ENCODE measurements around the gene CACNA1I. TPM values are rescaled to one million over a fixed set of nuclear protein-coding genes. Genes with fewer than 3 reads are reported as not detected.
"Not testable (repeated sequence)": the region's sequence is repeated elsewhere in the genome, so short reads cannot be mapped to it uniquely, and the experiment has no call there.

CACNA1I gene
- total RNA-seq = 0.05 TPM

DNA sequence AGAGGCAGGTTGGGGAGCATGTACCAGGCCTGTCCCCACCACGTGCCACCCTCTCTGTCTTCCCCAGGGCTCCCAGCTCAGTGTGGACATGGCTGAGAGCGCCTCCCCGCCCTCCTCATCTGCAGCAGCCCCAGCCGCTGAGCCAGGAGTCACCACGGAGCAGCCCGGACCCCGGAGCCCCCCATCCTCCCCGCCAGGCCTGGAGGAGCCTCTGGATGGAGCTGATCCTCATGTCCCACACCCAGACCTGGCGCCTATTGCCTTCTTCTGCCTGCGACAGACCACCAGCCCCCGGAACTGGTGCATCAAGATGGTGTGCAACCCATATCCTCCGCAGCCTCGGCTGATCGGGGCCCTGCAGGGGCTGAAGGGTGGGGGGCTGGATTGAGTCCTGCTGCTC, at the start of gene CACNA1I:
Gene CACNA1I (plus strand): TSS at position 89 of the 400 bp plus-strand sequence. CDS start 0 bp downstream, at position 89.
- ATAC-seq (no peak), DNase-seq (ENCODE audit: low spot score) (no peak)

DNA sequence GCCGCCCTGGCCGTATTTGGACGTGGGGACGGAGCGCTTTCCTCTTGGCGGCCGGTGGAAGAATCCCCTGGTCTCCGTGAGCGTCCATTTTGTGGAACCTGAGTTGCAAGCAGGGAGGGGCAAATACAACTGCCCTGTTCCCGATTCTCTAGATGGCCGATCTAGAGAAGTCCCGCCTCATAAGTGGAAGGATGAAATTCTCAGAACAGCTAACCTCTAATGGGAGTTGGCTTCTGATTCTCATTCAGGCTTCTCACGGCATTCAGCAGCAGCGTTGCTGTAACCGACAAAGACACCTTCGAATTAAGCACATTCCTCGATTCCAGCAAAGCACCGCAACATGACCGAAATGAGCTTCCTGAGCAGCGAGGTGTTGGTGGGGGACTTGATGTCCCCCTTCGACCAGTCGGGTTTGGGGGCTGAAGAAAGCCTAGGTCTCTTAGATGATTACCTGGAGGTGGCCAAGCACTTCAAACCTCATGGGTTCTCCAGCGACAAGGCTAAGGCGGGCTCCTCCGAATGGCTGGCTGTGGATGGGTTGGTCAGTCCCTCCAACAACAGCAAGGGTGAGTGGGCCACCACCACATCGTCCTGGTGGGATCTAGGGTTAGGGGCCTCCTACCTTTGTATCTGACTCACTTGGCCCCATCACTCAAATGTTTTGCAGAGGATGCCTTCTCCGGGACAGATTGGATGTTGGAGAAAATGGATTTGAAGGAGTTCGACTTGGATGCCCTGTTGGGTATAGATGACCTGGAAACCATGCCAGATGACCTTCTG, 49.3 kb upstream of the CACNA1I start:
- ATAC-seq; DNase-seq (ENCODE audit: low spot score): not testable (repeated sequence)

- not testable (repeated sequence) for DNase-seq (ENCODE audit: low spot score); ATAC-seq
These were observed 48.5 kb upstream of the CACNA1I start for GRCh38 chr22:39522091-39522490.

- DNase-seq (ENCODE audit: low spot score) (no peak), ATAC-seq (no peak)
These were observed 47.8 kb upstream of the CACNA1I start for GRCh38 chr22:39522567-39523300.

- no peak for DNase-seq (ENCODE audit: low spot score)
- ATAC-seq = no peak
These were observed 46.3 kb upstream of the CACNA1I start for GRCh38 chr22:39524089-39524752.

GRCh38 chr22:39524753-39525657, 45.5 kb upstream of the CACNA1I start:
- no peak for DNase-seq (ENCODE audit: low spot score)

GRCh38 chr22:39525658-39525975, 44.9 kb upstream of the CACNA1I start:
- no peak for DNase-seq (ENCODE audit: low spot score)
- ATAC-seq = no peak

More at GRCh38 chr22:39524753-39525657, 45.5 kb upstream of the CACNA1I start:
- no peak for ATAC-seq

- no peak for DNase-seq (ENCODE audit: low spot score)
- ATAC-seq = no peak
These were observed 43.8 kb upstream of the CACNA1I start for GRCh38 chr22:39526736-39527171.

GRCh38 chr22:39527481-39527961, 43.0 kb upstream of the CACNA1I start:
- DNase-seq (ENCODE audit: low spot score) = no peak
- peak; percentile 45 for ATAC-seq

DNA sequence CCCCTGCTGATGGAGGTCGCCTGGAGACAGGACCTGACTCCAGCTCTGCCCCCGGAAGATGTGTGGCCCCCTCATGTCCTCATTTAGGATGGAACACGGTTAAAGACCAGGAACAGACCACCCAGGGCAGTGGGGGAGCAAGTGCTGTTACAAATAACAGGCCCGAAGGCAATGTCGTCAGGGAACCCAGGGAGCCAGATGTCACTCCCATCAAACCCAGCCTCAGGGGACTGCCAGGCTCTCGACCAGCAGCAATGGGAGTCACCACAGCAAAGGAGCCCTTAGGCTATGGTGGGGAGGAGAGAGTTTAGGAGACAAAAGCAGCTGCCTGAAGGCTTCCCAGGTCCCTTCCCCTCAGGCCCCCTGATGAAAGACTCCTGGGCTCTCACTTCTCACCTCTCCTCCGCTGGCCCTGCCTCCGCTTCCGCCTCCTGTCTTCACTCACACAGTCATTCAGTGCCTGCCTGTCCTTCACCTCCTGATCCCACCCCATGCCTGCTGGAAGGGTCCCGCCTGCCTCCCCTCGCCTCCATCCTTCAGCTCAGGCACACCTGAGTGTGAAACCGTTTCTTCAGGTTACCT, 42.4 kb upstream of the CACNA1I start:
- ATAC-seq (no peak), DNase-seq (ENCODE audit: low spot score) (no peak)

- peak; percentile 66 for ATAC-seq
- peak; percentile 85 for DNase-seq (ENCODE audit: low spot score)
These were observed 41.7 kb upstream of the CACNA1I start for GRCh38 chr22:39528681-39529486.

DNA sequence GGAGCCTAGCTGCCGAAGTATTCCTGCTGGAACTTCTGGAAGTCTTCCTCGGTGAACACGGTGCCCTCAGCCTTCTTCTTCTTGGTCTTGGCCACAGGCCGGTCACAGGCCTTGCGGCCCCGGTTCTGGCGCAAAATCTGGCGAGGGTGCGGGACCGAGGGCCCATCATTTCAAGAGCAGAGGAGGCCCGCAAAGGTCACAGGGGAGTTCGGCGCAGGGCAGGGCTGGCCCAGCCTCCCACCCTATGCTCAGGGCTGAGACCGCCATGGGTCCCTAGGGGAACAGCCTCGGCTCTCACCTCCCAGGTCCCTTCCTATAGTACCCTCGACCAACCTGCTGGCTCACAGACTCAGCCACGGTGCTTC, 41.1 kb upstream of the CACNA1I start:
- ATAC-seq = no peak
- DNase-seq (ENCODE audit: low spot score) = no peak

- DNase-seq (ENCODE audit: low spot score) (no peak), ATAC-seq (no peak)
These were observed 40.4 kb upstream of the CACNA1I start for GRCh38 chr22:39530116-39530515.

- no peak for DNase-seq (ENCODE audit: low spot score)
- ATAC-seq = no peak
These were observed 39.7 kb upstream of the CACNA1I start for GRCh38 chr22:39530692-39531331.

DNA sequence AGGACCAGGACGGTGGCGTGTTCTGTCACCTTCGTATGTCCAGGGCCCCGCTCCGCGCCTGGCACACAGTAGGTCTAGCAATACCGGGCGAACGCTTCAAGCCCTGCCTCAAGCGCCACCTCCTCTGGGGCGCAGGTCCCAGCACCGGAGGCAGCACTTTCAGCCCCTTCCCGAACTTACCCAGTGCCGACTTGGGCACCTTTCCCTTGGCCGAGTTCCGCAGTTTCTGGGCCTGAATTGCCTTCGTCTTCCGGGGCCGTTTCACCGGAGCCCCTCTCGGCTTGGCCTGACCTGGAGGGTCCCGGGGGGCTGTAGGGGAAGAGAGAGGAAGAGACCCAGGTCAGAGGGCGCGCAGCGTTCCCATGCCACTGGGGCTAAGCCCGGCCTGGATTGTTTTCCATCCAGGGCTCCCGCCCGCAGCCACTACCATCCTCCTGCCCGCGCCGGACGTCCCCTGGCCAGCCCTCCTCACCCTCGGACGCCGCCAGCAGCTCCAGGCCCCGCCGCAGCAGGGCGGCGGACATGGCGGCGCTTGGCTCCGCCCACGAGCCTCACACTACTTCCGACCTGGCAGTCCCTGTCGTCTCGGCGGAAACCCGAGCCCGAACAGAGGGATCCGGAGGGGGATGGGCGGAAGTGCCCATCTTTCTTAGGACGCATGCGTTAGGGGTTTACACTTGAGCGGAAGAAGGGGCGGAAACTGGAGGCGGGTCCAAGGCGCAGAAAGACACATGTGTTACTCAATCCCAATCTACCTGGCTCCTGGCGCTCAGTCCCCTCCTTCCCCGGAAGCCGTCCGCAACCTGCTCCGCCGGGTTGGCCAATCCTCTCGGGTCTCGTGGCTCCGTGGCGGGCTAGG, 38.1 kb upstream of the CACNA1I start, which contains the start of gene RPS19BP1:
Gene RPS19BP1 (minus strand): TSS at position 534 of the 859 bp plus-strand sequence. CDS start 10 bp downstream, at position 524.
- peak; percentile 100 for DNase-seq (ENCODE audit: low spot score)
- ATAC-seq = peak; percentile 85

DNA sequence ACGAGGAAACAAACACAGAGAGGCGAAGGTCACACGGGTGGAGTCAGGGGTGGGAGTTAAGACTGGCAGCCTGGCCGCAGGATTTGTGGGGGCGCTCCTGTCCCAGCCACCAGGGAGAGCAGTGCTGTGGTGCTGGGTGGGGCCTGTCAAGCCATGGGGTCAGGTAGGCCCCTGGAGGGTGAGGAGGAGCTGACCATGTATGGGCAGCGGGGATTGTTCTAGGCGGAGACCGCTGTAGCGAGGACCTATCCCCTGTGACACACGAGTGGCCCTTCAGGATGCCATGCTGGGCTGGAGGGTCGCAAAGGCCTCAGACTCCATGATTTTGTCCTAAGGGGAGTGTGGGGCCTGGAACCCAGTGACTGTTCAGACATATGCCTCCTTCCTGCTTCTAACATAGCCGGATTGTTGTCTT, 36.5 kb upstream of the CACNA1I start:
- DNase-seq (ENCODE audit: low spot score) = no peak
- no peak for ATAC-seq

GRCh38 chr22:39534591-39535356, 35.8 kb upstream of the CACNA1I start:
- DNase-seq (ENCODE audit: low spot score) (peak; percentile 83), ATAC-seq (peak; percentile 61)

All from left lobe of liver (tissue), 2 donors.